HL-60 (cell line): Measurements from ENCODE around the gene MIPOL1.

ENCODE experiments used
- TF ChIP-seq, protein P1 (sequence below): IDR thresholded peaks from one replicate; pipeline ENCODE4 v1.5.1; 2011; ENCODE audit warnings: low read length, control low read depth, inconsistent platforms; ENCODE audit not compliant: insufficient read depth
- TF ChIP-seq, protein P2 (sequence below): IDR thresholded peaks from 2 replicates; pipeline ENCODE4 v1.6.1; 2012; ENCODE audit warnings: low read depth; ENCODE audit not compliant: insufficient replicate concordance

DNA sequence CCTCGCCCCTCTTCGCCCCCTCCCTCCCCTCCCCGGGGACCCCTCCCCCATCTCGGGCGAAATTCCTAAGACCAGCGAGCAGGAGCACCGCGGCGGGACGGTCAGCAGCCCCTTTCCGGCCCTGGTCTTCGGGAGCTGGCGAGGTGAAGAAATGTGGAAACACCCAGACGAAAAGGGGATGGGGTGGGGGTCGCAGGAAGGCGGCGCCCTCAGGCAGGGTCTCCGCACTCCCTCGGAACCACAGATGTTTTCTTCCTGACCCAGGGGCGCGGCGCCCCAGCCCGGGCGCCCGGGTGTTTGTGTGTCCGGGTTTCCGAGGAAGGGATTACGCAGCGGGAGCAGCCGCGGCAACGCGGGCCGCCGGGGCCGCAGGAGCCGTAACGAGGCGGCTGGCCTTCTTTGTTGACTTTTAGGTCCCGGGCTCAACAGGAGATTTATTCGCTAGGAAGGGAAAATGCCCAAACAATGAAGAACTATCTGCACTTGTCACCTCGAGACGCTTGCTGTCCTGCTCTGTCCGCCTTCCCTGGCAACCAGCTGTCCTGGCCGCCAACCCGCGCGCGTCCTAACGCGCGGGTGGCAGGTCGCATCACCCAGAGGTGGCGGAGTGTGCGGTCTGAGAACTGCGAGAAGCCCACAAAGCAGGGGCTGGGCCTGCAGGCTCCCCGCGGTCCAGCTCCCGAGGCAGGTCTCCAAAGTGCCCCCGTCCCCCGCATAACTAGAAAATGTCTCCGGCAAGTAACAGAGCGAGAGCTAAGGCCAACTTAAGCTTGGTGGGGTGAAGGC, 390.3 kb downstream of the MIPOL1 start:
- TF ChIP-seq, protein P1, sequence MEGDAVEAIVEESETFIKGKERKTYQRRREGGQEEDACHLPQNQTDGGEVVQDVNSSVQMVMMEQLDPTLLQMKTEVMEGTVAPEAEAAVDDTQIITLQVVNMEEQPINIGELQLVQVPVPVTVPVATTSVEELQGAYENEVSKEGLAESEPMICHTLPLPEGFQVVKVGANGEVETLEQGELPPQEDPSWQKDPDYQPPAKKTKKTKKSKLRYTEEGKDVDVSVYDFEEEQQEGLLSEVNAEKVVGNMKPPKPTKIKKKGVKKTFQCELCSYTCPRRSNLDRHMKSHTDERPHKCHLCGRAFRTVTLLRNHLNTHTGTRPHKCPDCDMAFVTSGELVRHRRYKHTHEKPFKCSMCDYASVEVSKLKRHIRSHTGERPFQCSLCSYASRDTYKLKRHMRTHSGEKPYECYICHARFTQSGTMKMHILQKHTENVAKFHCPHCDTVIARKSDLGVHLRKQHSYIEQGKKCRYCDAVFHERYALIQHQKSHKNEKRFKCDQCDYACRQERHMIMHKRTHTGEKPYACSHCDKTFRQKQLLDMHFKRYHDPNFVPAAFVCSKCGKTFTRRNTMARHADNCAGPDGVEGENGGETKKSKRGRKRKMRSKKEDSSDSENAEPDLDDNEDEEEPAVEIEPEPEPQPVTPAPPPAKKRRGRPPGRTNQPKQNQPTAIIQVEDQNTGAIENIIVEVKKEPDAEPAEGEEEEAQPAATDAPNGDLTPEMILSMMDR = no peak
- TF ChIP-seq, protein P2, sequence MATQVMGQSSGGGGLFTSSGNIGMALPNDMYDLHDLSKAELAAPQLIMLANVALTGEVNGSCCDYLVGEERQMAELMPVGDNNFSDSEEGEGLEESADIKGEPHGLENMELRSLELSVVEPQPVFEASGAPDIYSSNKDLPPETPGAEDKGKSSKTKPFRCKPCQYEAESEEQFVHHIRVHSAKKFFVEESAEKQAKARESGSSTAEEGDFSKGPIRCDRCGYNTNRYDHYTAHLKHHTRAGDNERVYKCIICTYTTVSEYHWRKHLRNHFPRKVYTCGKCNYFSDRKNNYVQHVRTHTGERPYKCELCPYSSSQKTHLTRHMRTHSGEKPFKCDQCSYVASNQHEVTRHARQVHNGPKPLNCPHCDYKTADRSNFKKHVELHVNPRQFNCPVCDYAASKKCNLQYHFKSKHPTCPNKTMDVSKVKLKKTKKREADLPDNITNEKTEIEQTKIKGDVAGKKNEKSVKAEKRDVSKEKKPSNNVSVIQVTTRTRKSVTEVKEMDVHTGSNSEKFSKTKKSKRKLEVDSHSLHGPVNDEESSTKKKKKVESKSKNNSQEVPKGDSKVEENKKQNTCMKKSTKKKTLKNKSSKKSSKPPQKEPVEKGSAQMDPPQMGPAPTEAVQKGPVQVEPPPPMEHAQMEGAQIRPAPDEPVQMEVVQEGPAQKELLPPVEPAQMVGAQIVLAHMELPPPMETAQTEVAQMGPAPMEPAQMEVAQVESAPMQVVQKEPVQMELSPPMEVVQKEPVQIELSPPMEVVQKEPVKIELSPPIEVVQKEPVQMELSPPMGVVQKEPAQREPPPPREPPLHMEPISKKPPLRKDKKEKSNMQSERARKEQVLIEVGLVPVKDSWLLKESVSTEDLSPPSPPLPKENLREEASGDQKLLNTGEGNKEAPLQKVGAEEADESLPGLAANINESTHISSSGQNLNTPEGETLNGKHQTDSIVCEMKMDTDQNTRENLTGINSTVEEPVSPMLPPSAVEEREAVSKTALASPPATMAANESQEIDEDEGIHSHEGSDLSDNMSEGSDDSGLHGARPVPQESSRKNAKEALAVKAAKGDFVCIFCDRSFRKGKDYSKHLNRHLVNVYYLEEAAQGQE = no peak
